ENCODE results near the gene TBC1D1.
A peak's percentile ranks its signal among the peaks of the same experiment; 100 is the strongest.
"Not testable (repeated sequence)": the region's sequence is repeated elsewhere in the genome, so short reads cannot be mapped to it uniquely, and the experiment has no call there.

TBC1D1 gene

GRCh38 chr4:37967736-37968135 lies 76.9 kb downstream of the TBC1D1 start:
- no peak for DNase-seq

GRCh38 chr4:37968747-37969146 lies 77.9 kb downstream of the TBC1D1 start:
- no peak for DNase-seq

- DNase-seq: peak; percentile 85
Measured at GRCh38 chr4:37970702-37971101, 79.8 kb downstream of the TBC1D1 start.

- DNase-seq: no peak
Measured at GRCh38 chr4:37971202-37971601, 80.3 kb downstream of the TBC1D1 start.

- no peak for DNase-seq
Measured at GRCh38 chr4:37973441-37973840, 82.6 kb downstream of the TBC1D1 start.

GRCh38 chr4:37975321-37975822 lies 84.5 kb downstream of the TBC1D1 start:
- DNase-seq: not testable (repeated sequence)

- DNase-seq: no peak
Measured at GRCh38 chr4:37976507-37976906, 85.6 kb downstream of the TBC1D1 start.

- peak; percentile 92 for DNase-seq
Measured at GRCh38 chr4:37976991-37977470, 86.1 kb downstream of the TBC1D1 start.

- DNase-seq: peak; percentile 92
Measured at GRCh38 chr4:37977471-37978247, 86.8 kb downstream of the TBC1D1 start.

GRCh38 chr4:37978248-37978924 lies 87.5 kb downstream of the TBC1D1 start:
- peak; percentile 53 for DNase-seq

GRCh38 chr4:37980246-37980645 lies 89.4 kb downstream of the TBC1D1 start:
- no peak for DNase-seq

- DNase-seq: no peak
Measured at GRCh38 chr4:37981425-37981824, 90.5 kb downstream of the TBC1D1 start.

GRCh38 chr4:37981844-37982720 lies 91.2 kb downstream of the TBC1D1 start:
- DNase-seq: no peak

GRCh38 chr4:37982736-37983135 lies 91.9 kb downstream of the TBC1D1 start:
- DNase-seq: no peak

GRCh38 chr4:37983951-37984350 lies 93.1 kb downstream of the TBC1D1 start:
- no peak for DNase-seq

- no peak for DNase-seq
Measured at GRCh38 chr4:37985730-37986275, 94.9 kb downstream of the TBC1D1 start.

- no peak for DNase-seq
Measured at GRCh38 chr4:37988670-37989069, 97.8 kb downstream of the TBC1D1 start.

- peak; percentile 78 for DNase-seq
Measured at GRCh38 chr4:37989398-37990260, 98.7 kb downstream of the TBC1D1 start.

GRCh38 chr4:37990731-37991245 lies 99.9 kb downstream of the TBC1D1 start:
- DNase-seq: peak; percentile 23

GRCh38 chr4:37991623-37992410 lies 100.9 kb downstream of the TBC1D1 start:
- DNase-seq: no peak

GRCh38 chr4:37993806-37994205 lies 102.9 kb downstream of the TBC1D1 start:
- DNase-seq: no peak

All from hematopoietic multipotent progenitor cell treated with erythropoietin and hydrocortisone succinate and interleukin-3 and kit ligand, for 4 days (in vitro differentiated cells).